Mesodermal cell (in vitro differentiated cells): ENCODE data around the gene POU6F2.
A peak's percentile ranks its signal among the peaks of the same experiment; 100 is the strongest.

Experiments used
- H3K27ac ChIP-seq: 2 replicates; pipeline ENCODE4 v1.7.0; 2013; ENCODE audit warnings: mild to moderate bottlenecking, low read depth, low read length, moderate library complexity; ENCODE audit not compliant: severe bottlenecking
- H3K36me3 ChIP-seq: 2 replicates; pipeline ENCODE4 v1.7.1; 2013; ENCODE audit warnings: mild to moderate bottlenecking, low read length, moderate library complexity; ENCODE audit not compliant: control insufficient read depth, insufficient read depth
- H3K4me1 ChIP-seq: one replicate; pipeline ENCODE4 v1.7.1; 2013; ENCODE audit warnings: mild to moderate bottlenecking, low read length; ENCODE audit not compliant: insufficient read depth, control insufficient read depth, poor library complexity, severe bottlenecking
- H3K4me3 ChIP-seq: 2 replicates; pipeline ENCODE4 v1.7.0; 2013; ENCODE audit warnings: low read length, control low read depth, mild to moderate bottlenecking; ENCODE audit not compliant: insufficient read depth, poor library complexity, severe bottlenecking; ENCODE audit errors: extremely low read depth
- H3K9me3 ChIP-seq: 2 replicates; pipeline ENCODE4 v1.7.1; 2013; ENCODE audit warnings: mild to moderate bottlenecking, low read length, moderate library complexity; ENCODE audit not compliant: control insufficient read depth
- WGBS, 2 experiments: methylation state at CpG; one replicate each; pipeline ENCODE4 v1.1.5; 2013; ENCODE audit warnings: missing lambda C conversion rate in 2 of 2; ENCODE audit not compliant: insufficient coverage in 2 of 2; 5-methylcytosine and 5-hydroxymethylcytosine counted together

Gene POU6F2

DNA sequence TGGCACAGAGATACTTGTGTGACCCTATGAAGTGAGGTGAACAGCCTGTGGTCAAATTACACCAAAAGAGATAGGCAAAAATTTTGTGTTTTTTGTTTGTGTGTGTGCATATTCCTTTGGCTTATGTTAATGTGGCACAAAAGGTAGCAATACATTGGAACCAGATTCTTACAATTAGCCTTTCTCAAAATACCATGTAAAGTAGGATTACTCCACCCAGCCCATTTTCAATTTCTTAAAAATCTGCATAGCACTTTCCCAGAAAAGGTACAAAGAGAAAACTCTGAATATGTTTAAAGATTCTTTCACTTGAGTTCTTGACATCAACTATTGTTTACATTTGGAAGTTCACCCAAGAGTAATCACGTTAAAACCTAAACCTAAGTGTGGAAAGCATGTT, 431.2 kb downstream of the POU6F2 start:
- no peak overlapping the region for H3K27ac ChIP-seq

DNA sequence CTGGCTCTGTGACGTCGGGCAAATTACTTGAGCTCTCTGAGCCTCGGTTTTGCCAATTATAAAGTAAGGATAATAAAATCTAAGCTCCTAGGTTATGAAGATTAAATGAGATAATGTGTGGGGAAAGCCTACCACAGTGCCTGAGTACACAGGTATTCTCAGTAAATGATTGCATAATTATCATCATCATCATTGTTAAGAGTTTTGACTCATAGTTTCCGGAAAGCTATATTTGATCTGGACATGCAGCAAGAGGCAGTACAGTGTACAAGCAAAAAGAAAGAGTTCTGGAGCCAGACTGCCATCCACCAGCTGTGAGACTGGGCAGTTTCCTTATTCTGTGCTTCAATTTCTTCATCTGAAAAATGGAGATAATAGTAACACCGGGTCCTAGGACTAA, 432.9 kb downstream of the POU6F2 start:
- Histone ChIP-seq H3K36me3 (no peaks in the 10 kb centered on the region), H3K4me3 (no peak overlapping the region), H3K4me1 (no peaks in the 10 kb centered on the region), H3K9me3 (no peaks in the 10 kb centered on the region), H3K27ac (no peak overlapping the region)
- 94 to 95% methylated on average over 2 to 3 of the region's 5 CpGs for WGBS, 2 experiments

More for the DNA sequence above, 431.2 kb downstream of the POU6F2 start:
- no peaks in the 10 kb centered on the region for H3K4me1 ChIP-seq
- H3K9me3 ChIP-seq = no peaks in the 10 kb centered on the region
- WGBS, 2 experiments = no CpG with 5 or more reads among the region's 1 CpG
- H3K4me3 ChIP-seq = no peak overlapping the region
- H3K36me3 ChIP-seq = no peaks in the 10 kb centered on the region

DNA sequence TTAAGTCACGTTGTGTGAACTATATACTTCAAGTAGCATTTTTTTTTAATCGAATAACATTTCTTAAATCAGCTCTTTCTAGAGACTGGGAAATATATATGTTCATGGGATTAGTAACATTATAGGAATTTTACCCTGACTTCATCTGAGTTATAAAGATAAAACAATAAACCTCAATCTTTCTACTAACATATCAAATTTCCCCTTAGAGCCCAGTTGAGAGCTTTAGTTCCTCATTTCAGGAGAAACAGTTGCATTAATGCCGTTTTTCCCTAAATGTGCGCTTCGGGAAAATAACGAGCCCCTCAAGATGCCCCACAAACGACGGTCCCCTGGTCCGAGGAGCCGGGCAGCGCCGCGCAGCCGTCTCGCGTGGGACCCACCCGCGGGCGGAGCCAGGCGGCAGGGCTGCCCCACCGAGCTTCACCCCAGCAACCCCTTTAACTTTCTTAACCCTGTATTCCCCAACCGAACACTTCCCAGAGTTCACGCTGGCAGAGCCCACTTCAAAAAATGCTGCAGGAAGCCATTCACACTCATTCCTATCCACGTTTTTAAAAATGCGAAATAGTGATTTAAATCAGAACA, 436.0 kb downstream of the POU6F2 start:
- WGBS, 2 experiments = 7 to 8% methylated on average over 18 to 22 of the region's 25 CpGs
- no peaks in the 10 kb centered on the region for H3K4me1 ChIP-seq
- H3K4me3 ChIP-seq = peak overlapping the region; percentile 51
- no peaks in the 10 kb centered on the region for H3K36me3 ChIP-seq
- H3K27ac ChIP-seq = no peak overlapping the region
- no peaks in the 10 kb centered on the region for H3K9me3 ChIP-seq

DNA sequence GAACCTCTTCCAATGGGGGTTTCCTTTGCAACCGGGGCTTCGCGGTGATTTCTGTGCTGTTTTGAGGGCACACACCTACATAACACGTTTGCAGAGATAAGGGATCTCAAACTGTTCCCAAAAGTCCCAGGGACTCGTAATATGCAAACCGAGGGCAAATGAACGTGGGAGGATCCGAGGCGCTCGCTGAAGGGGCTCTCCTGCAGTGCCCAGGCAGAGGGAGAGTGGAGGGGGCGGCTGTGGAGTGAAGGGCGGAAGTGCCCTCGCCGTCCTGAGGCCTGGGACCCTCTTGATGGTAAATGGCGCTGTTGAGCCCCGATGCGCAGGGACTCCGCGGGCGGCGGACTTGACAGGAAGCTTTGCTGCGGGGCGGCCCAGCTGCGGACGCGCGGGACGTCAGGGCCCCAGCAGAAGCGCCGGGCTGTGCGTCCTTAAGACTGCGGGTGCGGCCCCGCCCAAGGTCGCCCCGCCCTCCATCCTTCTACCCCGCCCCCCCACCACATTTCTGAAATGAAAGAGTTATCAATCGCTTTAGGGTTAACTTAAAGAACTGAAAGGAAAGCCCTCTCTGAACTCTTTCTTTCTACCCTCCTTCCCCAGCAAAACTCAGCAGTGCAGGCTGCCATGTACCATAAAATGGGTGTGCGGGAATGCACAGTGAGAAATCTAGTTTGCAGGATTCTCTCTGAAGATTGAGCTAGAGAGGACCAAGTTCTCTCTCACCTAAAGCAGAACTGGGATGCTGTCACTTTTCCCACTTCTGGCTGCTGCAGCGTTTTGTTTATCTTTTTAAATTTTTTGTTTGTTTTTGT, 436.7 kb downstream of the POU6F2 start:
- WGBS, 2 experiments = 6 to 7% methylated on average over 15 to 21 of the region's 40 CpGs
- H3K27ac ChIP-seq = no peak overlapping the region

DNA sequence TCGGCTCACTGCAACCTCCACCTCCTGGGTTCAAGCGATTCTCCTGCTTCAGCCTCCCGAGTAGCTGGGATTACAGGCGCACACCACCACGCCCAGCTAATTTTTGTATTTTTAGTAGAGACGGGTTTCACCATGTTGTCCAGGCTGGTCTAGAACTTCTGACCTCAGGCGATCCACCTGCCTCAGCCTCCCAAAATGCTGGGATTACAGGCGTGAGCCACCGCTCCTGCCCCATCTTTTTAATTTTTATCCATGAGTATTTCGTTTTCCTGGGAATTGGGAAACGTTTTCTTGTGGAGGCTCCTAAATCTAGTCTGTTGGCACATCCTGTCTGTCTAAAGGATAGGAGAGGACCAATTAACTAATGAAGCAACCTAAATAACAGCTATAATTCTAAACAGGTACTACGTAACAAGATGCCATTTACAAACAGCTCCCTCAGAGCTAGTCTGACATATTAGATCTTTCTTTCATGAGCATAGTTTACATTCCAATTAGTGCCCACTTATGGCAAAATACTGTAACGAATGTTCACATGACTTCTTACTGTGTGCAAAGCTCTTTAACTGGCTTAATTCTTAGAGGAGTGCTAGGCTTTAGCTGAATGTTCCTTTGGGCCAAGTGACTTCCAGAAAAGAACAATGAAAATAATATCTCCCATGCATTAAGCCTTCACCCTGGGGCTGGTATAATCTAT, 437.5 kb downstream of the POU6F2 start:
- no peak overlapping the region for H3K4me3 ChIP-seq
- no peaks in the 10 kb centered on the region for H3K4me1 ChIP-seq
- H3K9me3 ChIP-seq = no peaks in the 10 kb centered on the region
- 94 to 96% methylated on average over 11 of the region's 13 CpGs for WGBS, 2 experiments
- H3K36me3 ChIP-seq = no peaks in the 10 kb centered on the region
- no peak overlapping the region for H3K27ac ChIP-seq

More for the DNA sequence above, 436.7 kb downstream of the POU6F2 start:
- H3K36me3 ChIP-seq = no peaks in the 10 kb centered on the region
- H3K4me3 ChIP-seq = peak overlapping the region; percentile 51
- H3K4me1 ChIP-seq = no peaks in the 10 kb centered on the region
- no peaks in the 10 kb centered on the region for H3K9me3 ChIP-seq

DNA sequence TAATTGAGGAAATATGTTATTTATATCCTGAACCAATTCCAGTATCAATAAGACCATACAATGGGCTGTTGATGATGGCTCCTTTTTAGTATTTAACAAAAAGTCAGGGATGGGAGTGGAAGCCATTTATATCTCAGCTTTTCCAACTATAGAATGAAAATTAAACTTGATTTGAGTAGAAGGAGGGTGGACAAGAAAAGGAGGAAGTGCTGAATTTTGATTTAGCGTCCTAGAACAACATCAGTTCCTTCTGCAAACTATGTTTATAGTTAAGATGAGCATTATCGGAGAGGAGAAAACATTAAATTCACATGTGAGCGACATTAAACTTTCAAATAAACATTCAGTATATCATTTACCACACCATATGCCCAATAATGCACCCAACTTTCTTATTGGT, 439.2 kb downstream of the POU6F2 start:
- Histone ChIP-seq H3K27ac (no peak overlapping the region), H3K4me3 (no peak overlapping the region), H3K9me3 (no peaks in the 10 kb centered on the region), H3K4me1 (no peaks in the 10 kb centered on the region), H3K36me3 (no peaks in the 10 kb centered on the region)
- 100% methylated on average over 1 of the region's 3 CpGs; no CpG with 5 or more reads in 1 of the 2 experiments for WGBS, 2 experiments

DNA sequence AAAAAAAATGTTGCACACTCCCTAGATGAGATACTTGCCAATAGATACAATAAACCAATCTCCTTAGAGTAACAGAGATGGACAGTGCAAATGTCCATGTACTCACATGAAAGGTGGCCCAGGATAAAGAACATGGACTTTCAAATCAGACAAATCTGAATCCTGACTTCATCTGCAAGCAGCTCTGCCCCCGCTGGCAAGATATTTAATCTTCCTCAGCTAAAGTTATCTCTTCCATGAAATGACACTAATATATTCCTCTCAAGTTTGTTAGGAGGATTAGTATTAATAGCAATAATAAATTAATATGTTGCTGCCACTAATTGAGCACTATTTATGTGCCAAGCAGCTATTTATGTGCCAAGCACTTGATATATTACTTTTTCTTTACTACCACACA, 439.9 kb downstream of the POU6F2 start:
- no peaks in the 10 kb centered on the region for H3K36me3 ChIP-seq
- no CpG with 5 or more reads among the region's 1 CpG for WGBS, 2 experiments
- no peak overlapping the region for H3K4me3 ChIP-seq
- H3K27ac ChIP-seq = no peak overlapping the region
- H3K4me1 ChIP-seq = no peaks in the 10 kb centered on the region
- H3K9me3 ChIP-seq = no peaks in the 10 kb centered on the region

DNA sequence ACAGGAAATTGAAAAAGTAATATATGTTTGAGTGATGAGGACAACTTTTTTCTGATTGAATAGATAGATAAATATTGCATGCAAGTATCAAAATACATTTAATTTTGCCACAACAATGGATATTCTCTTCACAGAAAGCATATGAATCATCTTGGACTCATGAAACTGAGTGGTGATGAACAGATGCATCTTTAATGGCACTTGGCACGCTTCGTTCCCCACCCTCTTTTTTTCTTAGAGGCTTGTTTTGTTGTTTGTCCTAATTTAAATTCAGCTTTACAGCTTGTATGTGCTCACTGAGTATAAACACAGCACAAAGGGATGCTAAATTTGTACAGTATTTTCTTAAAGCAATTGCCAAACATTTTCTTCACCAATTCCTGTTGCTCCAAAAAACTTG, 443.5 kb downstream of the POU6F2 start:
- Histone ChIP-seq H3K9me3 (no peaks in the 10 kb centered on the region), H3K4me1 (no peaks in the 10 kb centered on the region), H3K4me3 (no peak overlapping the region), H3K36me3 (no peaks in the 10 kb centered on the region), H3K27ac (no peak overlapping the region)
- WGBS, 2 experiments = no CpG with 5 or more reads among the region's 2 CpGs

DNA sequence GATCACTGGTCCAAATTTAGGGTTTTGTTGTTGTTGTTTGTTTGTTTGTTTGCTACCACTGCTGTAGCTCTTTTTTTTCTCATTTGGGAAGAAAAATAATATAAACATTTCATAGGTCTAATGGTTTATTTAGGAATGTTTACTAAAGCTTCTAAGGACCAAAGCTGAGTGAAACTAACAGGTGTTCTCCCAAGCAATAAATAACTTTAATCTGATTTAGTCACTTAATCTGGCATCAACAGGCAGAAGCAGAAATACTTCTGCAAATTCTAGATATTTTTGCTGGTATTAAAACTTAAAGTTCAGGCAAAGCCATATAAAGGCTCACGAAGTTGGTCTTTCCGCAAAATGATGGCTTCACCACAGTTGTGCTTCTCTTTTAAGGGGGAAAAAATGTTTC, 444.0 kb downstream of the POU6F2 start:
- Histone ChIP-seq H3K27ac (no peak overlapping the region), H3K36me3 (no peaks in the 10 kb centered on the region), H3K9me3 (no peaks in the 10 kb centered on the region), H3K4me1 (no peaks in the 10 kb centered on the region), H3K4me3 (no peak overlapping the region)
- WGBS, 2 experiments = 94 to 100% methylated on average over 2 of the region's 2 CpGs

DNA sequence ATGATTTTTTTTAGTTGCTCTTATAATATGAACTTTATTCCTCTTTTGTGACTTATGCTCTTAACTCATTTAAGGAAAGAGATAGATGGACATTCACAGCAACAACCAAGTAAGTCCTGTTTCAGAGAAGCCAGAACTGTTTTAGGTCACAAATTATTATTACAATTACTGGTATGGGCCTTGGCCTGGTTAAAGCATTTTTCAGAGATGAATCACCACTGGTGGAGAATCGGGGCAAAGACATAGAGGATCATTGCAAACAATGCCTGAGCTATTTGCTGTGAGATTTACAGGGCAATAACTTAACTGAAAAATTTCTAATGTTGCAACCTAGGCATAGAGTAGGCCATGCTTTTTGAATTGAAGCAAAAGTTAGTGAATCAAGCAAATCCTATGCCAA, 450.5 kb downstream of the POU6F2 start:
- H3K4me3 ChIP-seq = no peak overlapping the region
- no peaks in the 10 kb centered on the region for H3K36me3 ChIP-seq
- H3K9me3 ChIP-seq = no peaks in the 10 kb centered on the region
- H3K4me1 ChIP-seq = peaks cover 23% of the 10 kb centered on the region
- WGBS, 2 experiments = 71% methylated on average over 1 of the region's 1 CpG; no CpG with 5 or more reads in 1 of the 2 experiments
- H3K27ac ChIP-seq = peak overlapping the region; percentile 62
